WTC11 (cell line): ENCODE data around the gene PADI2. TPM values are rescaled to one million over a fixed set of nuclear protein-coding genes. Genes with fewer than 3 reads are reported as not detected.

Source experiments
- ATAC-seq: fragments of 200-7000 bp; cut with Tn5 transposase; 2 replicates; pipeline ENCODE4 v1.10.0; 2021; ENCODE audit warnings: mild to moderate bottlenecking, moderate library complexity
- CTCF ChIA-PET: fragments of 300-600 bp; sonication (Branson Sonifier 250); formaldehyde crosslinking; loops from one replicate; lab custom pipeline; 2021; ENCODE audit warnings: antibody characterized with exemption; lab: Charles Lee
- POLR2A ChIA-PET: fragments of 350-600 bp; sonication (Branson Sonifier 250); formaldehyde crosslinking; loops from one replicate; lab custom pipeline; 2021; ENCODE audit warnings: antibody characterized with exemption; lab: Charles Lee
- DNase-seq: peaks from one replicate; pipeline ENCODE4 v3.0.0; 2021; ENCODE audit warnings: low spot score
- H3K27ac Mint-ChIP-seq: 2 replicates; pipeline ENCODE4 v1.8.0; 2021; ENCODE audit warnings: mixed read lengths
- H3K27me3 Mint-ChIP-seq: 2 replicates; pipeline ENCODE4 v1.8.0; 2021; ENCODE audit warnings: low read depth, mild to moderate bottlenecking, moderate library complexity, mixed read lengths
- H3K36me3 Mint-ChIP-seq: 2 replicates; pipeline ENCODE4 v1.8.0; 2021; ENCODE audit warnings: mixed read lengths
- H3K4me1 Mint-ChIP-seq: 2 replicates; pipeline ENCODE4 v1.8.0; 2022; ENCODE audit warnings: mixed read lengths
- H3K4me3 Mint-ChIP-seq: 2 replicates; pipeline ENCODE4 v1.8.0; 2021; ENCODE audit warnings: mild to moderate bottlenecking, moderate library complexity, mixed read lengths
- H3K9me3 Mint-ChIP-seq: 2 replicates; pipeline ENCODE4 v1.8.0; 2021; ENCODE audit warnings: mixed read lengths
- AFF4 ChIP-seq: sonication (generic); formaldehyde crosslinking; IDR thresholded peaks from 2 replicates; pipeline ENCODE4 v1.8.1; 2023; ENCODE audit warnings: mild to moderate bottlenecking, missing genetic modification reagents, borderline replicate concordance
- CBFB ChIP-seq: sonication (generic); formaldehyde crosslinking; IDR thresholded peaks from 2 replicates; pipeline ENCODE4 v1.8.1; 2022; ENCODE audit warnings: mild to moderate bottlenecking, low read depth, missing genetic modification reagents
- E2F5 ChIP-seq: sonication (generic); formaldehyde crosslinking; IDR thresholded peaks from 2 replicates; pipeline ENCODE4 v1.8.1; 2022; ENCODE audit warnings: mild to moderate bottlenecking, moderate library complexity, missing genetic modification reagents
- ELF4 ChIP-seq: sonication (generic); formaldehyde crosslinking; IDR thresholded peaks from 2 replicates; pipeline ENCODE4 v1.8.1; 2022; ENCODE audit warnings: low read depth, mild to moderate bottlenecking, moderate library complexity, missing genetic modification reagents
- GABPB1 ChIP-seq: sonication (generic); formaldehyde crosslinking; IDR thresholded peaks from 2 replicates; pipeline ENCODE4 v1.8.1; 2023; ENCODE audit warnings: mild to moderate bottlenecking, missing genetic modification reagents
- GRHL2 ChIP-seq: fragments of 250-450 bp; sonication (Bioruptor Pico); IDR thresholded peaks from 2 replicates; pipeline ENCODE4 v1.8.0; 2022; ENCODE audit warnings: mild to moderate bottlenecking, moderate library complexity; ENCODE audit not compliant: insufficient replicate concordance, severe bottlenecking
- MXD4 ChIP-seq: fragments of 250-450 bp; sonication (Bioruptor Pico); IDR thresholded peaks from 2 replicates; pipeline ENCODE4 v1.8.0; 2021; ENCODE audit warnings: mild to moderate bottlenecking, moderate library complexity, borderline replicate concordance
- NFATC4 ChIP-seq: fragments of 250-450 bp; sonication (Bioruptor Pico); IDR thresholded peaks from 2 replicates; pipeline ENCODE4 v1.9.0; 2021; ENCODE audit warnings: mild to moderate bottlenecking
- NFYB ChIP-seq: sonication (generic); formaldehyde crosslinking; conservative IDR thresholded peaks from 2 replicates; pipeline ENCODE4 v1.8.0; 2022; ENCODE audit warnings: low read depth, missing genetic modification reagents
- NR3C1 ChIP-seq: sonication (generic); formaldehyde crosslinking; conservative IDR thresholded peaks from 2 replicates; pipeline ENCODE4 v1.8.1; 2023; ENCODE audit warnings: low read depth, mild to moderate bottlenecking, missing genetic modification reagents
- OVOL2 ChIP-seq: fragments of 250-450 bp; sonication (Bioruptor Pico); IDR thresholded peaks from 2 replicates; pipeline ENCODE4 v1.9.0; 2021; ENCODE audit warnings: mild to moderate bottlenecking, borderline replicate concordance
- RELA ChIP-seq: sonication (generic); formaldehyde crosslinking; IDR thresholded peaks from 2 replicates; pipeline ENCODE4 v1.8.1; 2022; ENCODE audit warnings: missing genetic modification reagents, mild to moderate bottlenecking, borderline replicate concordance
- SOX15 ChIP-seq: fragments of 250-450 bp; sonication (Bioruptor Pico); IDR thresholded peaks from 2 replicates; pipeline ENCODE4 v1.9.0; 2021; ENCODE audit warnings: mild to moderate bottlenecking
- SP1 ChIP-seq: sonication (generic); formaldehyde crosslinking; conservative IDR thresholded peaks from 2 replicates; pipeline ENCODE4 v1.8.1; 2022; ENCODE audit warnings: missing genetic modification reagents
- TEAD1 ChIP-seq: sonication (generic); formaldehyde crosslinking; IDR thresholded peaks from 2 replicates; pipeline ENCODE4 v1.8.0; 2022; ENCODE audit warnings: mild to moderate bottlenecking, missing genetic modification reagents
- ZBTB21 ChIP-seq: sonication (generic); formaldehyde crosslinking; IDR thresholded peaks from 2 replicates; pipeline ENCODE4 v1.8.1; 2023; ENCODE audit warnings: mild to moderate bottlenecking, missing genetic modification reagents, borderline replicate concordance
- ZNF138 ChIP-seq: sonication (generic); formaldehyde crosslinking; conservative IDR thresholded peaks from 2 replicates; pipeline ENCODE4 v1.8.1; 2022; ENCODE audit warnings: mild to moderate bottlenecking, moderate library complexity, missing genetic modification reagents
- ZNF232 ChIP-seq: sonication (generic); formaldehyde crosslinking; IDR thresholded peaks from 2 replicates; pipeline ENCODE4 v1.8.0; 2022; ENCODE audit warnings: mild to moderate bottlenecking, missing genetic modification reagents
- ZNF423 ChIP-seq: fragments of 250-450 bp; sonication (Bioruptor Pico); IDR thresholded peaks from 2 replicates; pipeline ENCODE4 v2.1.2; 2022; ENCODE audit warnings: mild to moderate bottlenecking, moderate library complexity
- total RNA-seq: library from RNA; stranded (reverse); gene quantifications from 3 replicates; pipeline ENCODE4 v1.2.3, GENCODE V29; 2021
- TF ChIP-seq, protein P1 (sequence below): fragments of 250-450 bp; sonication (Bioruptor Pico); IDR thresholded peaks from 2 replicates; pipeline ENCODE4 v1.9.0; 2021; ENCODE audit warnings: moderate library complexity, mild to moderate bottlenecking, inconsistent platforms, borderline replicate concordance
- TF ChIP-seq, protein P2 (sequence below): sonication (generic); formaldehyde crosslinking; conservative IDR thresholded peaks from 2 replicates; pipeline ENCODE4 v1.8.1; 2022; ENCODE audit warnings: mild to moderate bottlenecking, missing genetic modification reagents
- TF ChIP-seq, protein P3 (sequence below): sonication (generic); formaldehyde crosslinking; IDR thresholded peaks from 2 replicates; pipeline ENCODE4 v1.8.1; 2022; ENCODE audit warnings: low read depth, missing genetic modification reagents, borderline replicate concordance
- TF ChIP-seq, protein P4 (sequence below): sonication (generic); formaldehyde crosslinking; IDR thresholded peaks from 2 replicates; pipeline ENCODE4 v1.8.0; 2022; ENCODE audit warnings: missing genetic modification reagents

PADI2 gene
- total RNA-seq, 1 experiment from 2014 or later, result 3.8 TPM

GRCh38 chr1:17140279-17140678, 21.0 kb upstream of the PADI2 start (continued):
- TF ChIP-seq, protein P1, sequence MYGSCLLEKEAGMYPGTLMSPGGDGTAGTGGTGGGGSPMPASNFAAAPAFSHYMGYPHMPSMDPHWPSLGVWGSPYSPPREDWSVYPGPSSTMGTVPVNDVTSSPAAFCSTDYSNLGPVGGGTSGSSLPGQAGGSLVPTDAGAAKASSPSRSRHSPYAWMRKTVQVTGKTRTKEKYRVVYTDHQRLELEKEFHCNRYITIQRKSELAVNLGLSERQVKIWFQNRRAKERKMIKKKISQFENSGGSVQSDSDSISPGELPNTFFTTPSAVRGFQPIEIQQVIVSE, result no peak
- TF ChIP-seq SP1 (CRISPR knock-in tag), result no peak
- TF ChIP-seq ZNF138 (CRISPR knock-in tag), result no peak
- no peak for TF ChIP-seq CBFB (CRISPR knock-in tag)
- TF ChIP-seq, protein P2, sequence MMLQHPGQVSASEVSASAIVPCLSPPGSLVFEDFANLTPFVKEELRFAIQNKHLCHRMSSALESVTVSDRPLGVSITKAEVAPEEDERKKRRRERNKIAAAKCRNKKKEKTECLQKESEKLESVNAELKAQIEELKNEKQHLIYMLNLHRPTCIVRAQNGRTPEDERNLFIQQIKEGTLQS (CRISPR knock-in tag), result no peak
- no peak for TF ChIP-seq SOX15 (CRISPR knock-in tag)

- H3K9me3 Mint-ChIP-seq, result peaks cover 8% of the 10 kb centered on the region
- DNase-seq, result no peak
- H3K27me3 Mint-ChIP-seq, result peaks cover 4% of the 10 kb centered on the region; the same call in 1 of the 2 replicates
- ChIA-PET CTCF (interaction anchor here (1.0 kb wide), 1 partner anchor 14 kb away, joined by 3 read pairs; no protein-coding TSS in a partner anchor), POLR2A (no interaction called here)
- peaks cover 10% of the 10 kb centered on the region for H3K4me1 Mint-ChIP-seq
- H3K4me3 Mint-ChIP-seq, result no peak overlapping the region
- ATAC-seq, result no peak
- H3K36me3 Mint-ChIP-seq, result 0 out of 2 replicates have a peak, but pooled peaks cover 2% of the 10 kb centered on the region
- TF ChIP-seq, protein P3, sequence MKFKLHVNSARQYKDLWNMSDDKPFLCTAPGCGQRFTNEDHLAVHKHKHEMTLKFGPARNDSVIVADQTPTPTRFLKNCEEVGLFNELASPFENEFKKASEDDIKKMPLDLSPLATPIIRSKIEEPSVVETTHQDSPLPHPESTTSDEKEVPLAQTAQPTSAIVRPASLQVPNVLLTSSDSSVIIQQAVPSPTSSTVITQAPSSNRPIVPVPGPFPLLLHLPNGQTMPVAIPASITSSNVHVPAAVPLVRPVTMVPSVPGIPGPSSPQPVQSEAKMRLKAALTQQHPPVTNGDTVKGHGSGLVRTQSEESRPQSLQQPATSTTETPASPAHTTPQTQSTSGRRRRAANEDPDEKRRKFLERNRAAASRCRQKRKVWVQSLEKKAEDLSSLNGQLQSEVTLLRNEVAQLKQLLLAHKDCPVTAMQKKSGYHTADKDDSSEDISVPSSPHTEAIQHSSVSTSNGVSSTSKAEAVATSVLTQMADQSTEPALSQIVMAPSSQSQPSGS (CRISPR knock-in tag), result no peak
- TF ChIP-seq ELF4 (CRISPR knock-in tag) (no peak), NFYB (no peak), MXD4 (CRISPR knock-in tag) (no peak), ZNF423 (CRISPR knock-in tag) (no peak), GABPB1 (no peak), ZBTB21 (no peak), TEAD1 (no peak), NFATC4 (CRISPR knock-in tag) (no peak), RELA (CRISPR knock-in tag) (no peak), SOX15 (CRISPR knock-in tag) (no peak), ZNF232 (CRISPR knock-in tag) (no peak), NR3C1 (CRISPR knock-in tag) (no peak)
- TF ChIP-seq, protein P4, sequence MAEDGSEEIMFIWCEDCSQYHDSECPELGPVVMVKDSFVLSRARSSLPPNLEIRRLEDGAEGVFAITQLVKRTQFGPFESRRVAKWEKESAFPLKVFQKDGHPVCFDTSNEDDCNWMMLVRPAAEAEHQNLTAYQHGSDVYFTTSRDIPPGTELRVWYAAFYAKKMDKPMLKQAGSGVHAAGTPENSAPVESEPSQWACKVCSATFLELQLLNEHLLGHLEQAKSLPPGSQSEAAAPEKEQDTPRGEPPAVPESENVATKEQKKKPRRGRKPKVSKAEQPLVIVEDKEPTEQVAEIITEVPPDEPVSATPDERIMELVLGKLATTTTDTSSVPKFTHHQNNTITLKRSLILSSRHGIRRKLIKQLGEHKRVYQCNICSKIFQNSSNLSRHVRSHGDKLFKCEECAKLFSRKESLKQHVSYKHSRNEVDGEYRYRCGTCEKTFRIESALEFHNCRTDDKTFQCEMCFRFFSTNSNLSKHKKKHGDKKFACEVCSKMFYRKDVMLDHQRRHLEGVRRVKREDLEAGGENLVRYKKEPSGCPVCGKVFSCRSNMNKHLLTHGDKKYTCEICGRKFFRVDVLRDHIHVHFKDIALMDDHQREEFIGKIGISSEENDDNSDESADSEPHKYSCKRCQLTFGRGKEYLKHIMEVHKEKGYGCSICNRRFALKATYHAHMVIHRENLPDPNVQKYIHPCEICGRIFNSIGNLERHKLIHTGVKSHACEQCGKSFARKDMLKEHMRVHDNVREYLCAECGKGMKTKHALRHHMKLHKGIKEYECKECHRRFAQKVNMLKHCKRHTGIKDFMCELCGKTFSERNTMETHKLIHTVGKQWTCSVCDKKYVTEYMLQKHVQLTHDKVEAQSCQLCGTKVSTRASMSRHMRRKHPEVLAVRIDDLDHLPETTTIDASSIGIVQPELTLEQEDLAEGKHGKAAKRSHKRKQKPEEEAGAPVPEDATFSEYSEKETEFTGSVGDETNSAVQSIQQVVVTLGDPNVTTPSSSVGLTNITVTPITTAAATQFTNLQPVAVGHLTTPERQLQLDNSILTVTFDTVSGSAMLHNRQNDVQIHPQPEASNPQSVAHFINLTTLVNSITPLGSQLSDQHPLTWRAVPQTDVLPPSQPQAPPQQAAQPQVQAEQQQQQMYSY (CRISPR knock-in tag), result no peak
- H3K27ac Mint-ChIP-seq, result no peak overlapping the region
Measured at GRCh38 chr1:17139637-17140036, 20.4 kb upstream of the PADI2 start.

- Mint-ChIP-seq H3K27ac (peak overlapping the region; percentile 37), H3K4me1 (peaks cover 10% of the 10 kb centered on the region), H3K27me3 (peaks cover 7% of the 10 kb centered on the region), H3K4me3 (no peak overlapping the region), H3K9me3 (peaks cover 9% of the 10 kb centered on the region), H3K36me3 (0 out of 2 replicates have a peak, but pooled peaks cover 2% of the 10 kb centered on the region)
- peak; percentile 34; the same call in 1 of the 2 replicates for ATAC-seq
- CTCF ChIA-PET, result interaction anchor here (1.2 to 1.7 kb wide), 4 partner anchors 7 to 198 kb away, joined by 3 to 6 read pairs (median 4); no protein-coding TSS in a partner anchor
- POLR2A ChIA-PET, result no interaction called here
- DNase-seq, result no peak
- TF ChIP-seq OVOL2 (CRISPR knock-in tag) (no peak), SOX15 (CRISPR knock-in tag) (no peak), GRHL2 (CRISPR knock-in tag) (no peak), AFF4 (CRISPR knock-in tag) (no peak), E2F5 (CRISPR knock-in tag) (no peak), MXD4 (CRISPR knock-in tag) (no peak)
Measured at GRCh38 chr1:17137441-17137840, 18.2 kb upstream of the PADI2 start.
